Fibroblast of villous mesenchyme (primary cell): ENCODE measurements around the gene EIPR1. TPM values are rescaled to one million over a fixed set of nuclear protein-coding genes. Genes with fewer than 3 reads are reported as not detected.

Source experiments
- DNase-seq: peaks from one replicate; pipeline ENCODE4 v3.0.0-alpha.2; 2010; ENCODE audit warnings: low read depth
- H3K4me3 ChIP-seq: 2 replicates; pipeline ENCODE4 v1.5.1; 2011; ENCODE audit warnings: low read depth, mild to moderate bottlenecking, low read length
- CTCF ChIP-seq: IDR thresholded peaks from 2 replicates; pipeline ENCODE4 v1.5.1; 2012; ENCODE audit warnings: low read depth, mild to moderate bottlenecking, low read length; ENCODE audit not compliant: insufficient read depth
- total RNA-seq: library from RNA; depleted of rRNA; stranded (reverse); fragments of >200 nt; gene quantifications from 2 replicates; pipeline ENCODE4 v1.2.3, GENCODE V29; 2012

EIPR1 gene
- total RNA-seq, 1 donor = 32.4 TPM

GRCh38 chr2:3209258-3209657 is 168.4 kb downstream of the EIPR1 start:
- H3K4me3 ChIP-seq = no peak overlapping the region
- TF ChIP-seq CTCF = no peak
- DNase-seq = no peak

GRCh38 chr2:3208591-3208990 is 169.0 kb downstream of the EIPR1 start:
- H3K4me3 ChIP-seq = no peak overlapping the region
- no peak for DNase-seq
- TF ChIP-seq CTCF = no peak

- TF ChIP-seq CTCF = no peak
- H3K4me3 ChIP-seq = no peak overlapping the region
- DNase-seq = no peak
Measured at GRCh38 chr2:3208179-3208578, 169.4 kb downstream of the EIPR1 start.

- DNase-seq = no peak
- H3K4me3 ChIP-seq = no peak overlapping the region
- no peak for TF ChIP-seq CTCF
Measured at GRCh38 chr2:3207091-3207491, 170.5 kb downstream of the EIPR1 start.

- DNase-seq = no peak
- no peak for TF ChIP-seq CTCF
- no peak overlapping the region for H3K4me3 ChIP-seq
Measured at GRCh38 chr2:3205845-3206244, 171.8 kb downstream of the EIPR1 start.

- TF ChIP-seq CTCF = no peak
- H3K4me3 ChIP-seq = no peak overlapping the region
- DNase-seq = no peak
Measured at GRCh38 chr2:3204031-3204821, 173.4 kb downstream of the EIPR1 start.
